H1 (cell line): Measurements from ENCODE around the gene PLEKHH2. TPM values are rescaled to one million over a fixed set of nuclear protein-coding genes. Genes with fewer than 3 reads are reported as not detected.

Experiments
- CTCF ChIA-PET: fragments of 300-600 bp; sonication (Branson Sonifier 250); formaldehyde crosslinking; loops from one replicate; lab custom pipeline; 2021; ENCODE audit not compliant: partially characterized antibody; lab: Charles Lee
- POLR2A ChIA-PET: fragments of 300-600 bp; sonication (Branson Sonifier 250); formaldehyde crosslinking; loops from one replicate; lab custom pipeline; 2021; ENCODE audit warnings: inconsistent platforms; ENCODE audit not compliant: partially characterized antibody; lab: Charles Lee
- DNase-seq, 2 experiments: peaks; one replicate each; pipeline versions ENCODE4 v3.0.0 to v3.0.0-alpha.2; 2010 to 2022; ENCODE audit warnings: low spot score in 2 of 2, low read depth in 1 of 2, mixed read lengths in 1 of 2
- FAIRE-seq: peaks from 2 replicates; lab custom pipeline; 2011; peaks lifted over from hg19 to GRCh38; lab: Jason Lieb, UNC
- H2AFZ ChIP-seq: 2 replicates; pipeline ENCODE4 v1.8.1; 2012; ENCODE audit warnings: low read length, inconsistent platforms
- H2AK5ac ChIP-seq: 2 replicates; pipeline ENCODE4 v1.6.1; 2013; ENCODE audit warnings: low read depth, low read length
- H2BK120ac ChIP-seq: replicated peaks from 2 replicates; pipeline ENCODE3; 2013; ENCODE audit warnings: low read depth, low read length, inconsistent platforms
- H2BK12ac ChIP-seq: 2 replicates; pipeline ENCODE4 v1.6.1; 2013; ENCODE audit warnings: low read depth, low read length
- H2BK15ac ChIP-seq: 2 replicates; pipeline ENCODE4 v1.6.1; 2013; ENCODE audit warnings: low read length
- H2BK20ac ChIP-seq: 2 replicates; pipeline ENCODE4 v1.6.1; 2013; ENCODE audit warnings: low read length
- H2BK5ac ChIP-seq: 2 replicates; pipeline ENCODE4 v1.6.1; 2013; ENCODE audit warnings: low read depth, low read length
- H3K14ac ChIP-seq: 2 replicates; pipeline ENCODE4 v1.6.1; 2013; ENCODE audit warnings: inconsistent platforms; ENCODE audit not compliant: insufficient read length
- H3K18ac ChIP-seq: 2 replicates; pipeline ENCODE4 v1.6.1; 2013; ENCODE audit warnings: low read length; ENCODE audit errors: extremely low read depth
- H3K23ac ChIP-seq: 2 replicates; pipeline ENCODE4 v1.6.1; 2013; ENCODE audit warnings: inconsistent platforms; ENCODE audit not compliant: insufficient read length
- H3K23me2 ChIP-seq: 2 replicates; pipeline ENCODE4 v1.6.1; 2013; ENCODE audit warnings: low read depth, low read length
- H3K27ac ChIP-seq: 2 replicates; pipeline ENCODE4 v1.6.1; 2011; ENCODE audit warnings: low read depth, low read length, inconsistent platforms
- H3K27me3 ChIP-seq, 4 experiments: replicated peaks in 1 of 4; 1 replicate in 1 of 4; 2 replicates in 3 of 4; pipeline versions ENCODE4 v1.6.1 to v1.8.1; 2011 to 2013; ENCODE audit warnings: low read length in 3 of 4, mild to moderate bottlenecking in 3 of 4, inconsistent platforms in 2 of 4, mixed read lengths in 2 of 4, moderate library complexity in 1 of 4; ENCODE audit not compliant: control insufficient read depth in 3 of 4, insufficient read depth in 3 of 4; ENCODE audit errors: extremely low read depth in 1 of 4
- H3K36me3 ChIP-seq, 4 experiments: 2 replicates each; pipeline versions ENCODE4 v1.6.1 to v1.8.1; 2011 to 2013; ENCODE audit warnings: mild to moderate bottlenecking in 4 of 4, low read length in 3 of 4, moderate library complexity in 2 of 4, control low read depth in 1 of 4, inconsistent platforms in 1 of 4; ENCODE audit not compliant: insufficient read depth in 4 of 4, control insufficient read depth in 2 of 4
- H3K4ac ChIP-seq: replicated peaks from 2 replicates; pipeline ENCODE3; 2013; ENCODE audit warnings: low read length, low read depth, mixed read lengths, inconsistent platforms; ENCODE audit not compliant: insufficient read length
- H3K4me1 ChIP-seq, 4 experiments: replicated peaks in 1 of 4; 1 replicate in 1 of 4; 2 replicates in 3 of 4; pipeline versions ENCODE4 v1.6.1 to v1.8.1; 2011 to 2013; ENCODE audit warnings: low read length in 3 of 4, inconsistent platforms in 2 of 4, mixed read lengths in 1 of 4; ENCODE audit not compliant: insufficient read depth in 4 of 4, control insufficient read depth in 3 of 4
- H3K4me2 ChIP-seq, 2 experiments: 2 replicates each; pipeline versions ENCODE4 v1.6.1 to v1.8.1; 2011 to 2013; ENCODE audit warnings: low read depth in 2 of 2, low read length in 2 of 2, control low read depth in 1 of 2, inconsistent platforms in 1 of 2, mild to moderate bottlenecking in 1 of 2; ENCODE audit not compliant: insufficient read depth in 1 of 2
- H3K4me3 ChIP-seq, 4 experiments: fragments of 200-600, 300-600 bp in 1 of 4; sonication (generic), shearing (Covaris generic), sonication (Bioruptor Twin) in 1 of 4; 2 replicates each; pipeline versions ENCODE4 v1.5.1 to v1.8.1; 2011 to 2016; ENCODE audit warnings: low read length in 4 of 4, low read depth in 3 of 4, control low read depth in 2 of 4, inconsistent platforms in 2 of 4, mild to moderate bottlenecking in 2 of 4, mixed read lengths in 1 of 4, moderate library complexity in 1 of 4; ENCODE audit not compliant: insufficient read depth in 2 of 4; ENCODE audit errors: extremely low read depth in 1 of 4
- H3K56ac ChIP-seq: replicated peaks from 2 replicates; pipeline ENCODE3; 2013; ENCODE audit warnings: low read depth, mild to moderate bottlenecking, mixed read lengths, low read length, inconsistent platforms; ENCODE audit not compliant: insufficient read length
- H3K79me1 ChIP-seq: 2 replicates; pipeline ENCODE4 v1.6.1; 2013; ENCODE audit warnings: low read depth, low read length, control low read depth
- H3K79me2 ChIP-seq, 2 experiments: 2 replicates each; pipeline versions ENCODE4 v1.6.1 to v1.8.1; 2012 to 2013; ENCODE audit warnings: low read length in 2 of 2, mild to moderate bottlenecking in 2 of 2, inconsistent platforms in 1 of 2; ENCODE audit not compliant: insufficient read depth in 2 of 2, control insufficient read depth in 1 of 2
- H3K9ac ChIP-seq, 4 experiments: replicated peaks in 1 of 4; 1 replicate in 1 of 4; 2 replicates in 3 of 4; pipeline versions ENCODE4 v1.6.1 to v1.8.1; 2011 to 2013; ENCODE audit warnings: low read depth in 3 of 4, low read length in 3 of 4, control low read depth in 2 of 4, mild to moderate bottlenecking in 2 of 4, moderate library complexity in 2 of 4, inconsistent platforms in 1 of 4; ENCODE audit errors: extremely low read depth in 1 of 4
- H3K9me3 ChIP-seq, 2 experiments: 2 replicates each; pipeline versions ENCODE4 v1.6.1 to v1.8.1; 2012 to 2013; ENCODE audit warnings: mild to moderate bottlenecking in 2 of 2, moderate library complexity in 2 of 2, control low read depth in 1 of 2, inconsistent platforms in 1 of 2, low read depth in 1 of 2, low read length in 1 of 2, mixed read lengths in 1 of 2; ENCODE audit not compliant: insufficient read depth in 2 of 2
- H4K20me1 ChIP-seq, 2 experiments: replicated peaks in 1 of 2; 2 replicates each; pipeline versions ENCODE3 to v1.8.1; 2011 to 2013; ENCODE audit warnings: inconsistent platforms in 2 of 2, low read length in 2 of 2, mild to moderate bottlenecking in 1 of 2; ENCODE audit not compliant: insufficient read depth in 2 of 2, control insufficient read depth in 1 of 2
- H4K5ac ChIP-seq: 2 replicates; pipeline ENCODE4 v1.6.1; 2013; ENCODE audit warnings: low read length, low read depth, mixed read lengths, inconsistent platforms; ENCODE audit not compliant: insufficient read length
- H4K8ac ChIP-seq: 2 replicates; pipeline ENCODE4 v1.8.0; 2013; ENCODE audit warnings: mild to moderate bottlenecking, moderate library complexity, low read length, inconsistent platforms; ENCODE audit not compliant: insufficient read depth; ENCODE audit errors: extremely low read depth
- H4K91ac ChIP-seq: replicated peaks from 2 replicates; pipeline ENCODE3; 2013; ENCODE audit warnings: low read length, mixed read lengths, inconsistent platforms; ENCODE audit not compliant: insufficient read length
- CBX8 ChIP-seq: fragments of 300-800, 300-1000 bp; sonication (generic); IDR thresholded peaks from 2 replicates; pipeline ENCODE4 v1.7.1; 2016; ENCODE audit warnings: low read depth, low read length, borderline replicate concordance
- CREB1 ChIP-seq: IDR thresholded peaks from 2 replicates; pipeline ENCODE4 v1.6.1; 2012; ENCODE audit warnings: inconsistent platforms
- CTBP2 ChIP-seq: IDR thresholded peaks from 2 replicates; pipeline ENCODE4 v1.7.0; 2011; ENCODE audit warnings: borderline replicate concordance, mild to moderate bottlenecking, moderate library complexity, mixed read lengths, low read length; ENCODE audit not compliant: insufficient read depth, insufficient read length
- EZH2 ChIP-seq: fragments of 200-600 bp; sonication (generic); IDR thresholded peaks from 2 replicates; pipeline ENCODE4 v1.7.1; 2012; ENCODE audit warnings: low read depth, mild to moderate bottlenecking, moderate library complexity, low read length, inconsistent platforms; ENCODE audit not compliant: severe bottlenecking
- GTF2F1 ChIP-seq: IDR thresholded peaks from 2 replicates; pipeline ENCODE4 v1.6.1; 2012; ENCODE audit warnings: low read depth, low read length, improper control_type of control experiment, borderline replicate concordance
- HDAC6 ChIP-seq: IDR thresholded peaks from one replicate; pipeline ENCODE4 v1.7.1; 2012; ENCODE audit warnings: low read depth, mild to moderate bottlenecking, inconsistent platforms, low read length, moderate library complexity
- KDM5A ChIP-seq: fragments of 200-600 bp; IDR thresholded peaks from 2 replicates; pipeline ENCODE4 v1.7.1; 2012; ENCODE audit warnings: mild to moderate bottlenecking, low read length, inconsistent platforms, mixed read lengths
- PHF8 ChIP-seq: fragments of 200-600 bp; sonication (generic); conservative IDR thresholded peaks from 2 replicates; pipeline ENCODE4 v1.7.1; 2012; ENCODE audit warnings: low read depth, mild to moderate bottlenecking, inconsistent platforms, low read length, moderate library complexity
- TEAD4 ChIP-seq: IDR thresholded peaks from 2 replicates; pipeline ENCODE4 v1.6.1; 2012; ENCODE audit warnings: low read depth, low read length, inconsistent platforms, mixed read lengths
- WGBS, 2 experiments: shearing (Covaris generic) in 1 of 2; methylation state at CpG; one replicate each; pipeline versions ENCODE4 v1.1.6 to v1.1.7; 2013 to 2015; ENCODE audit warnings: low lambda C conversion rate in 2 of 2, mixed read lengths in 2 of 2, inconsistent platforms in 1 of 2, low coverage in 1 of 2, missing lambda C conversion rate in 1 of 2; ENCODE audit not compliant: insufficient replicate concordance in 2 of 2, insufficient coverage in 1 of 2, insufficient read length in 1 of 2; ENCODE audit errors: extremely low coverage in 1 of 2, missing lambda C conversion rate in 1 of 2; 5-methylcytosine and 5-hydroxymethylcytosine counted together
- polyA plus RNA-seq, 7 experiments: library from polyadenylated mRNA; depleted of rRNA in 3 of 7; stranded (reverse) in 5 of 7; unstranded in 2 of 7; fragments of >200 nt in 5 of 7; fragments of 200-250 nt in 2 of 7; gene quantifications; 1 replicate in 5 of 7; 2 replicates in 1 of 7; 4 replicates in 1 of 7; pipeline versions ENCODE4 v1.2.1 to v1.2.3, GENCODE V29; 2011 to 2013; ENCODE audit warnings: missing spikeins in 2 of 7, mixed read lengths in 2 of 7
- total RNA-seq: library from RNA; stranded (reverse); fragmentation: NEBNext Ultra II Directional; extraction: Animal tissue kit (Norgen Biotek cat#: 25700); gene quantifications from 2 replicates; pipeline ENCODE4 v1.2.1, GENCODE V29; 2021
- TF ChIP-seq, protein P1 (sequence below): IDR thresholded peaks from 2 replicates; pipeline ENCODE4 v1.6.1; 2011; ENCODE audit warnings: low read depth, mild to moderate bottlenecking, low read length; ENCODE audit not compliant: insufficient read depth
- TF ChIP-seq, protein P2 (sequence below), 3 experiments: IDR thresholded peaks; 1 replicate in 2 of 3; 2 replicates in 1 of 3; pipeline versions ENCODE4 v1.5.1 to v1.6.1; 2011; ENCODE audit warnings: low read length in 3 of 3, mild to moderate bottlenecking in 3 of 3, inconsistent platforms in 2 of 3, low read depth in 1 of 3, moderate library complexity in 1 of 3; ENCODE audit not compliant: insufficient read depth in 1 of 3; ENCODE audit errors: control extremely low read depth in 1 of 3

Gene PLEKHH2
- total and polyA plus RNA-seq, 2 of the 8 experiments (the other 6 are each of a cell fraction or from before 2014, with no cell fraction given), result 2.2 to 5.0 TPM

DNA sequence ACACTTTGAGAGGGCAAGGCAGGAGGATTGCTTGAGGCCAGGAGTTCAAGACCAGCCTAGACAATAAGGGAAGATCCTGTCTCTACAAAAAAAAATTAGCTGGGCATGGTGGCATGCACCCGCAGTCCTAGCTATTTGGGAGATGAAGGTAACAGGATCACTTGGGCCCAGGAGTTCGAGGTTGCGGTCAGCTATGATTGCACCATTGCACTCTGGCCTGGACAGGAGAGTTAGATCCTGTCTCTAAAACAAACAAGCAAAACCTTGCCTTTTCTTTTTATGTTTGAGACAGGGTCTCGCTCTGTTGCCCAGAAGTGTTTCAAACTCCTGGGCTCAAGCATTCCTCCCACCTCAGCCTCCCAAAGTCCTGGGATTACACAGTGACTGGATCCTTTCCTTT is 26.7 kb upstream of the PLEKHH2 start:
- Histone ChIP-seq H3K4me1 (peaks cover 0 to 5% (median 2%) of the 10 kb centered on the region in 4 experiments; a peak in 2 of 7 replicates), H3K79me2 (no peaks in the 10 kb centered on the region), H3K56ac (no peak overlapping the region), H2BK120ac (no peak overlapping the region), H2BK15ac (no peak overlapping the region), H3K18ac (no peak overlapping the region), H3K14ac (no peak overlapping the region), H4K8ac (no peak overlapping the region), H4K20me1 (no peaks in the 10 kb centered on the region), H2AK5ac (no peak overlapping the region), H3K36me3 (no peaks in the 10 kb centered on the region), H3K23ac (no peak overlapping the region), H3K23me2 (no peaks in the 10 kb centered on the region), H3K4ac (no peak overlapping the region), H2BK12ac (no peak overlapping the region), H2BK5ac (no peak overlapping the region), H3K27ac (no peak overlapping the region), H3K79me1 (no peaks in the 10 kb centered on the region), H4K91ac (no peak overlapping the region), H3K4me3 (no peak overlapping the region), H3K27me3 (no peaks in the 10 kb centered on the region), H3K4me2 (no peak overlapping the region), H2AFZ (no peak overlapping the region), H2BK20ac (no peak overlapping the region), H3K9me3 (no peaks in the 10 kb centered on the region), H4K5ac (no peak overlapping the region), H3K9ac (no peak overlapping the region)
- CTCF ChIA-PET, result interaction anchor here (0.7 to 5.6 kb wide), 19 partner anchors 10 to 397 kb away, joined by 3 to 46 read pairs (median 4); partner anchors contain the start of genes DYNC2LI1 and THADA
- FAIRE-seq (no peak), DNase-seq (no peak)
- POLR2A ChIA-PET, result interaction anchor here (1.4 kb wide), 1 partner anchor 15 kb away, joined by 3 read pairs; the partner anchor contains the start of gene THADA
- WGBS, 2 experiments, result 90% methylated on average over 4 of the region's 4 CpGs; no CpG with 5 or more reads in 1 of the 2 experiments
- TF ChIP-seq CBX8 (no peak), CTBP2 (no peak), HDAC6 (no peak), PHF8 (no peak), EZH2 (no peak), KDM5A (no peak), GTF2F1 (no peak), CREB1 (no peak), TEAD4 (no peak)
- TF ChIP-seq, protein P1, sequence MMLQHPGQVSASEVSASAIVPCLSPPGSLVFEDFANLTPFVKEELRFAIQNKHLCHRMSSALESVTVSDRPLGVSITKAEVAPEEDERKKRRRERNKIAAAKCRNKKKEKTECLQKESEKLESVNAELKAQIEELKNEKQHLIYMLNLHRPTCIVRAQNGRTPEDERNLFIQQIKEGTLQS, result no peak
- TF ChIP-seq, protein P2, sequence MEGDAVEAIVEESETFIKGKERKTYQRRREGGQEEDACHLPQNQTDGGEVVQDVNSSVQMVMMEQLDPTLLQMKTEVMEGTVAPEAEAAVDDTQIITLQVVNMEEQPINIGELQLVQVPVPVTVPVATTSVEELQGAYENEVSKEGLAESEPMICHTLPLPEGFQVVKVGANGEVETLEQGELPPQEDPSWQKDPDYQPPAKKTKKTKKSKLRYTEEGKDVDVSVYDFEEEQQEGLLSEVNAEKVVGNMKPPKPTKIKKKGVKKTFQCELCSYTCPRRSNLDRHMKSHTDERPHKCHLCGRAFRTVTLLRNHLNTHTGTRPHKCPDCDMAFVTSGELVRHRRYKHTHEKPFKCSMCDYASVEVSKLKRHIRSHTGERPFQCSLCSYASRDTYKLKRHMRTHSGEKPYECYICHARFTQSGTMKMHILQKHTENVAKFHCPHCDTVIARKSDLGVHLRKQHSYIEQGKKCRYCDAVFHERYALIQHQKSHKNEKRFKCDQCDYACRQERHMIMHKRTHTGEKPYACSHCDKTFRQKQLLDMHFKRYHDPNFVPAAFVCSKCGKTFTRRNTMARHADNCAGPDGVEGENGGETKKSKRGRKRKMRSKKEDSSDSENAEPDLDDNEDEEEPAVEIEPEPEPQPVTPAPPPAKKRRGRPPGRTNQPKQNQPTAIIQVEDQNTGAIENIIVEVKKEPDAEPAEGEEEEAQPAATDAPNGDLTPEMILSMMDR (IDR thresholded peaks at IDR 0.05; ENCODE audit: control extremely low read depth in 1 of 3, insufficient read depth in 1 of 3, low read depth in 1 of 3, low read length in 3 of 3), result no peak
